Stimulated activated naive B cell treated with anti-CD40 and anti-IgM and Interleukin-4, amounts not matched to agents 10 μg/mL and 1 μg/mL and 100 μg/mL, for 72 hours (primary cell): Measurements from ENCODE around the gene CHRNA10.

ENCODE experiments used
- ATAC-seq, 2 donors: fragments of 150-1000 bp; cut with Tn5 transposase; replicated peaks; 2 replicates each; pipeline ENCODE4 v1.10.0; 2021; ENCODE audit warnings: moderate library complexity in 1 of 2
- DNase-seq: peaks from one replicate; pipeline ENCODE4 v3.0.0; 2021
- H3K27ac Mint-ChIP-seq: one replicate; pipeline ENCODE4 v1.8.0; 2022; ENCODE audit warnings: mild to moderate bottlenecking, mixed read lengths
- H3K27me3 Mint-ChIP-seq, 2 donors: one replicate each; pipeline ENCODE4 v1.8.0; 2022; ENCODE audit warnings: mixed read lengths in 2 of 2
- H3K36me3 Mint-ChIP-seq, 2 donors: one replicate each; pipeline ENCODE4 v1.8.0; 2022; ENCODE audit warnings: mixed read lengths in 2 of 2, mild to moderate bottlenecking in 1 of 2
- H3K4me1 Mint-ChIP-seq, 2 donors: one replicate each; pipeline ENCODE4 v1.8.0; 2022; ENCODE audit warnings: mixed read lengths in 2 of 2, mild to moderate bottlenecking in 1 of 2
- H3K4me3 Mint-ChIP-seq, 2 donors: one replicate each; pipeline ENCODE4 v1.8.0; 2022; ENCODE audit warnings: mild to moderate bottlenecking in 2 of 2, mixed read lengths in 2 of 2, moderate library complexity in 1 of 2
- H3K9me3 Mint-ChIP-seq, 2 donors: one replicate each; pipeline ENCODE4 v1.8.0; 2022; ENCODE audit warnings: mixed read lengths in 2 of 2, mild to moderate bottlenecking in 1 of 2

CHRNA10 gene

DNA sequence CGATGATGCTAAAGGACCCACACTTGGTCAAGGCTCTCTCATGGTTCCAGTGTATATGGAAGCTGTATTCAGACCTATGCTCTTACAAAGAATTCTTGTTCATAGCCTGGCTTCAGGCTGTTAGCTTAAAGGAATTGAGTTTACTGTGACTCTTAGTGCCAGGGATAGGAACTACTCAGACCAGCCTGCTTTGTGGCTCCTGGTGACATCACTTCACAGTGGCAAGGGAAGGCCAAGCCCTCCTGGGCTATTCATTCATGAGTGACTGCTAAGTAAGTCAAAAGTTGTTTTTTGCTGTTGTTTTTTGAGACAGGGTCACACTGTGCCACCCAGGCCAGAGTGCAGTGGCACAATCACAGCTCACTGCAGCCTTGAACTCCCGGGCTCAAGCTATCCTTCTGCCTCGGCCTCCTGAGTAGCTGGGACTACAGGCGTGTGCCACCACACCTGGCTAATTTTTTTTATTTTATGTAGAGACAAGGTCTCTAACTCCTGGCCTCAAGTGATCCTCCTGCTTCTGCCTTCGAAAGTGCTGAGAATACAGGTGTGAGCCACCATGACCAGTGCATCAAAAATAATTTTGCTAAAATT, 39.0 kb downstream of the CHRNA10 start:
- DNase-seq (no peak), ATAC-seq (peak in 1 of 2 donors; percentile 21)
- Mint-ChIP-seq H3K36me3 (no peaks in the 10 kb centered on the region), H3K4me3 (no peak overlapping the region), H3K27ac (no peak overlapping the region), H3K4me1 (no peaks in the 10 kb centered on the region), H3K9me3 (no peaks in the 10 kb centered on the region), H3K27me3 (peaks cover 10 to 19% of the 10 kb centered on the region in 2 donors)

- no peak for DNase-seq
- no peak overlapping the region for H3K4me3 Mint-ChIP-seq
- H3K27ac Mint-ChIP-seq = no peak overlapping the region
- H3K27me3 Mint-ChIP-seq = peaks cover 15 to 21% of the 10 kb centered on the region in 2 donors
- no peaks in the 10 kb centered on the region for H3K36me3 Mint-ChIP-seq
- ATAC-seq = no peak
- H3K4me1 Mint-ChIP-seq = peaks cover 3 to 4% of the 10 kb centered on the region in 2 donors
- no peaks in the 10 kb centered on the region for H3K9me3 Mint-ChIP-seq
These were observed 39.9 kb downstream of the CHRNA10 start for GRCh38 chr11:3631331-3631730.

DNA sequence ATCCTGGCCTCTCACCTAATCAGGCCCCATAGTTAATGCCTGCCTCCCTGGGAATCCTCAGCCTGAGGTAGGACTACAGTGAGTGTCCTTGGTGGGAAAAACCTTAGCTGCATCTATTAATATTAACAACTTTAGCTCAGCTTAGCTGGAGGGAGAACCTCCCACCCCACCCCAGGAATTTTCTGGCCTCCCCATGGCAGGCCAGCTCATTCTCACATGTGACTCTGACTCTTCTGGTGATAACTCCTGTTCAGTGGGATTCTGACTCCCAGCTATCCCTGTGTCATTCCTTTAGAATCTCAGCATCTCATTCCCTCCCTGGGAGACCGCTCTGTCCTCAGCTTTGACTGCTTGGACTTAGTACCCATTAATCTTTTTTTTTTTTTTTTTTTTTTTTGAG, 43.9 kb downstream of the CHRNA10 start:
- peaks cover 11 to 13% of the 10 kb centered on the region in 2 donors for H3K27me3 Mint-ChIP-seq
- peaks cover 5 to 8% of the 10 kb centered on the region in 2 donors for H3K4me1 Mint-ChIP-seq
- H3K4me3 Mint-ChIP-seq = no peak overlapping the region
- no peaks in the 10 kb centered on the region for H3K9me3 Mint-ChIP-seq
- H3K27ac Mint-ChIP-seq = no peak overlapping the region
- H3K36me3 Mint-ChIP-seq = no peaks in the 10 kb centered on the region
- DNase-seq = no peak
- ATAC-seq = no peak

- DNase-seq = no peak
- peak in 1 of 2 donors; percentile 61 for ATAC-seq
- Mint-ChIP-seq H3K27me3 (peaks cover 11 to 13% of the 10 kb centered on the region in 2 donors), H3K9me3 (no peaks in the 10 kb centered on the region), H3K27ac (no peak overlapping the region), H3K36me3 (no peaks in the 10 kb centered on the region), H3K4me3 (no peak overlapping the region), H3K4me1 (peaks cover 5 to 8% of the 10 kb centered on the region in 2 donors)
These were observed 44.8 kb downstream of the CHRNA10 start for GRCh38 chr11:3626250-3626960.

GRCh38 chr11:3623767-3624458, 47.3 kb downstream of the CHRNA10 start:
- DNase-seq = no peak
- no peak overlapping the region for H3K4me3 Mint-ChIP-seq

GRCh38 chr11:3623121-3623520, 48.1 kb downstream of the CHRNA10 start:
- DNase-seq (no peak), ATAC-seq (no peak)
- Mint-ChIP-seq H3K27ac (no peak overlapping the region), H3K4me3 (no peak overlapping the region), H3K36me3 (no peaks in the 10 kb centered on the region), H3K27me3 (peaks cover 6 to 13% of the 10 kb centered on the region in 2 donors), H3K9me3 (no peaks in the 10 kb centered on the region), H3K4me1 (peaks cover 5 to 8% of the 10 kb centered on the region in 2 donors)

More at GRCh38 chr11:3623767-3624458, 47.3 kb downstream of the CHRNA10 start:
- no peak for ATAC-seq
- no peaks in the 10 kb centered on the region for H3K36me3 Mint-ChIP-seq
- peaks cover 10 to 13% of the 10 kb centered on the region in 2 donors for H3K27me3 Mint-ChIP-seq
- no peaks in the 10 kb centered on the region for H3K9me3 Mint-ChIP-seq
- H3K4me1 Mint-ChIP-seq = peaks cover 5 to 8% of the 10 kb centered on the region in 2 donors
- no peak overlapping the region for H3K27ac Mint-ChIP-seq

GRCh38 chr11:3622521-3622920, 48.7 kb downstream of the CHRNA10 start:
- Mint-ChIP-seq H3K27ac (no peak overlapping the region), H3K9me3 (no peaks in the 10 kb centered on the region), H3K4me1 (peaks cover 5 to 8% of the 10 kb centered on the region in 2 donors), H3K4me3 (no peak overlapping the region), H3K36me3 (no peaks in the 10 kb centered on the region), H3K27me3 (peaks cover 12 to 13% of the 10 kb centered on the region in 2 donors)
- DNase-seq (no peak), ATAC-seq (no peak)

GRCh38 chr11:3617990-3618389, 53.2 kb downstream of the CHRNA10 start:
- no peak for ATAC-seq
- H3K4me1 Mint-ChIP-seq = peaks cover 14 to 22% of the 10 kb centered on the region in 2 donors
- no peak overlapping the region for H3K27ac Mint-ChIP-seq
- H3K36me3 Mint-ChIP-seq = no peaks in the 10 kb centered on the region
- no peaks in the 10 kb centered on the region for H3K9me3 Mint-ChIP-seq
- DNase-seq = no peak
- H3K27me3 Mint-ChIP-seq = peaks cover 7 to 13% of the 10 kb centered on the region in 2 donors
- H3K4me3 Mint-ChIP-seq = no peak overlapping the region

- no peak for ATAC-seq
- Mint-ChIP-seq H3K4me1 (peaks cover 14 to 22% of the 10 kb centered on the region in 2 donors), H3K4me3 (no peak overlapping the region), H3K27ac (no peak overlapping the region), H3K36me3 (no peaks in the 10 kb centered on the region), H3K27me3 (peaks cover 7 to 13% of the 10 kb centered on the region in 2 donors), H3K9me3 (no peaks in the 10 kb centered on the region)
- DNase-seq = no peak
These were observed 54.3 kb downstream of the CHRNA10 start for GRCh38 chr11:3616721-3617460.

DNA sequence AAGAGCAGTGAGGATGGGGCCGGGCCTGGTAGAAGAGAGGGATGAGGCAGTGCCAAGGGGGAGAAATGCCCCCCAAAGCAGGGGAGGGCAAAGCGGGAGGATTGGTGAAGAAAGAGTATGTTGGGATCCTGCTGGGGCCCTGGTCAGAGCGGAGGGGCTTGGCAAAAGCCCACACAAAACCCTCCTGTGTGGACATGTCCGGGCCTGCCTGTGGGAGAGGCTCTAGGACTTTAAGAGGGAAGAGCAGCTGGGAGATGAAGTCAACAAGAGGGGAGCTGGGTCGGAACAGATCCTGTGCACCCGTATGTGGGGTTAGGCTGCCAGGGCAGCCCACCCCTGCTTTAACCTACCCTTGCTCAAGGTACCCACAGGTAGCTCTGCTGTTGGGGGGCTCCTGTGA, 55.2 kb downstream of the CHRNA10 start:
- no peaks in the 10 kb centered on the region for H3K9me3 Mint-ChIP-seq
- no peak overlapping the region for H3K27ac Mint-ChIP-seq
- ATAC-seq (no peak), DNase-seq (no peak)
- H3K4me3 Mint-ChIP-seq = no peak overlapping the region
- peaks cover 11 to 13% of the 10 kb centered on the region in 2 donors for H3K27me3 Mint-ChIP-seq
- H3K36me3 Mint-ChIP-seq = no peaks in the 10 kb centered on the region
- peaks cover 14 to 22% of the 10 kb centered on the region in 2 donors for H3K4me1 Mint-ChIP-seq
